A549 (cell line): ENCODE results near the gene AEBP2.

ENCODE experiments used
- CBX2 ChIP-seq: fragments of 200-600 bp; sonication (generic); IDR thresholded peaks from 2 replicates; pipeline ENCODE4 v1.6.1; 2016; ENCODE audit warnings: low read depth, mild to moderate bottlenecking, borderline replicate concordance
- CEBPB ChIP-seq, 2 experiments: fragments of >200 bp in 1 of 2; sonication (Bioruptor Twin) in 1 of 2; formaldehyde crosslinking in 1 of 2; IDR thresholded peaks; 2 replicates each; pipeline ENCODE4 v1.6.1; 2012 to 2016
- CHD2 ChIP-seq: fragments of 150-350 bp; IDR thresholded peaks from 2 replicates; pipeline ENCODE4 v1.6.1; 2014; ENCODE audit warnings: low read length; ENCODE audit not compliant: partially characterized antibody
- CTCF ChIP-seq: fragments of >200 bp; sonication (Bioruptor Twin); formaldehyde crosslinking; IDR thresholded peaks from 3 replicates; pipeline ENCODE4 v1.5.1; 2016
- E2F6 ChIP-seq: IDR thresholded peaks from 2 replicates; pipeline ENCODE4 v1.6.1; 2012; ENCODE audit warnings: low read depth, borderline replicate concordance
- ELK1 ChIP-seq: fragments of 150-350 bp; IDR thresholded peaks from 2 replicates; pipeline ENCODE4 v1.6.1; 2014; ENCODE audit warnings: low read depth, mild to moderate bottlenecking, low read length
- HOXA7 ChIP-seq: fragments of 250-450 bp; sonication (Bioruptor Pico); IDR thresholded peaks from 2 replicates; pipeline ENCODE4 v1.5.0; 2020; ENCODE audit warnings: mild to moderate bottlenecking, moderate library complexity
- MAX ChIP-seq: IDR thresholded peaks from 2 replicates; pipeline ENCODE4 v1.6.1; 2012
- POLR2A ChIP-seq: IDR thresholded peaks from 2 replicates; pipeline ENCODE4 v1.6.1; 2012; ENCODE audit warnings: mild to moderate bottlenecking, low read length
- RAD21 ChIP-seq, 2 experiments: fragments of >200 bp in 1 of 2; sonication (Bioruptor Twin) in 1 of 2; formaldehyde crosslinking in 1 of 2; IDR thresholded peaks in 1 of 2; conservative IDR thresholded peaks in 1 of 2; 2 replicates in 1 of 2; 3 replicates in 1 of 2; pipeline ENCODE4 v1.6.1; 2012 to 2018; ENCODE audit warnings: inconsistent platforms in 1 of 2
- RCOR1 ChIP-seq: fragments of 150-350 bp; IDR thresholded peaks from 2 replicates; pipeline ENCODE4 v1.6.1; 2014; ENCODE audit warnings: antibody characterized with exemption, low read length, low read depth
- REST ChIP-seq: fragments of 200-600 bp; sonication (generic); IDR thresholded peaks from 2 replicates; pipeline ENCODE4 v1.6.1; 2016; ENCODE audit warnings: antibody characterized with exemption, mild to moderate bottlenecking, moderate library complexity
- RFX5 ChIP-seq: fragments of 450-650 bp; IDR thresholded peaks from 2 replicates; pipeline ENCODE4 v1.7.1; 2014; ENCODE audit warnings: antibody characterized with exemption, mild to moderate bottlenecking, moderate library complexity
- ZSCAN20 ChIP-seq: fragments of 250-450 bp; sonication (Bioruptor Pico); IDR thresholded peaks from 2 replicates; pipeline ENCODE4 v1.8.0; 2022; ENCODE audit warnings: mild to moderate bottlenecking, moderate library complexity

- TF ChIP-seq CTCF (no peak), RCOR1 (no peak), REST (no peak), RAD21 (conservative IDR thresholded peaks at IDR 0.05 in 1 of 2, IDR thresholded peaks at IDR 0.05 in 1 of 2) (no peak), E2F6 (no peak), MAX (no peak), CEBPB (IDR thresholded peaks at IDR 0.05) (no peak), HOXA7 (CRISPR knock-in tag) (no peak), ZSCAN20 (CRISPR knock-in tag) (no peak), POLR2A (no peak), CBX2 (no peak), RFX5 (no peak), CHD2 (no peak), ELK1 (no peak)
Measured at GRCh38 chr12:19397534-19397933, 41.8 kb upstream of the AEBP2 start.
